Activated T-cell treated with anti-CD3 and anti-CD28 coated beads, Interleukin-2, amount 50 U/mL, for 72 hours (primary cell): ENCODE results near the gene ADAR. TPM values are rescaled to one million over a fixed set of nuclear protein-coding genes. Genes with fewer than 3 reads are reported as not detected.
A peak's percentile ranks its signal among the peaks of the same experiment; 100 is the strongest.

Experiments used
- ATAC-seq, 2 donors: fragments of 150-1000 bp; cut with Tn5 transposase; replicated peaks in 1 of 2; 2 replicates each; pipeline ENCODE4 v1.10.0; 2021; ENCODE audit warnings: moderate library complexity in 2 of 2, mild to moderate bottlenecking in 1 of 2
- DNase-seq, 2 donors: peaks; one replicate each; pipeline ENCODE4 v3.0.0; 2021 to 2022; ENCODE audit warnings: mixed read lengths in 1 of 2
- H3K27ac Mint-ChIP-seq: one replicate; pipeline ENCODE4 v1.8.0; 2022; ENCODE audit warnings: mild to moderate bottlenecking, moderate library complexity, mixed read lengths
- H3K27me3 Mint-ChIP-seq: one replicate; pipeline ENCODE4 v1.8.0; 2022; ENCODE audit warnings: low read depth, mixed read lengths
- H3K36me3 Mint-ChIP-seq, 2 donors: one replicate each; pipeline ENCODE4 v1.8.0; 2022; ENCODE audit warnings: mixed read lengths in 2 of 2, mild to moderate bottlenecking in 1 of 2; ENCODE audit not compliant: insufficient read depth in 2 of 2
- H3K4me1 Mint-ChIP-seq: one replicate; pipeline ENCODE4 v1.8.0; 2022; ENCODE audit warnings: low read depth, mixed read lengths
- H3K4me3 Mint-ChIP-seq, 2 donors: one replicate each; pipeline ENCODE4 v1.8.0; 2022; ENCODE audit warnings: mild to moderate bottlenecking in 2 of 2, mixed read lengths in 2 of 2, moderate library complexity in 2 of 2
- H3K9me3 Mint-ChIP-seq, 2 donors: one replicate each; pipeline ENCODE4 v1.8.0; 2022; ENCODE audit warnings: mixed read lengths in 2 of 2
- total RNA-seq, 2 donors: library from RNA; stranded (reverse); gene quantifications; one replicate each; pipeline ENCODE4 v1.2.3, GENCODE V29; 2022

ADAR gene
- total RNA-seq, 2 donors from 2014 or later, result 257 to 305 TPM

GRCh38 chr1:154589780-154590179 lies 18.2 kb downstream of the ADAR start:
- Mint-ChIP-seq H3K4me3 (no peak overlapping the region), H3K4me1 (peaks cover 4% of the 10 kb centered on the region), H3K9me3 (no peaks in the 10 kb centered on the region), H3K27me3 (no peaks in the 10 kb centered on the region), H3K27ac (no peak overlapping the region), H3K36me3 (peaks cover 26 to 62% of the 10 kb centered on the region in 2 donors)
- DNase-seq, result no peak
- peak in 1 of 2 donors; percentile 36 for ATAC-seq

GRCh38 chr1:154586641-154587040 lies 21.3 kb downstream of the ADAR start:
- H3K4me3 Mint-ChIP-seq, result no peak overlapping the region
- no peak overlapping the region for H3K27ac Mint-ChIP-seq
- H3K27me3 Mint-ChIP-seq, result no peaks in the 10 kb centered on the region
- peaks cover 20 to 56% of the 10 kb centered on the region in 2 donors for H3K36me3 Mint-ChIP-seq
- DNase-seq (no peak), ATAC-seq (no peak)
- H3K4me1 Mint-ChIP-seq, result peaks cover 4% of the 10 kb centered on the region
- H3K9me3 Mint-ChIP-seq, result no peaks in the 10 kb centered on the region

GRCh38 chr1:154586231-154586630 lies 21.8 kb downstream of the ADAR start:
- Mint-ChIP-seq H3K27ac (no peak overlapping the region), H3K4me3 (no peak overlapping the region), H3K27me3 (no peaks in the 10 kb centered on the region), H3K4me1 (peaks cover 2% of the 10 kb centered on the region), H3K9me3 (no peaks in the 10 kb centered on the region), H3K36me3 (peaks cover 20 to 56% of the 10 kb centered on the region in 2 donors)
- DNase-seq (no peak), ATAC-seq (no peak)

- peak overlapping the region; percentile 18 for H3K27ac Mint-ChIP-seq
- no peak for ATAC-seq
- no peak overlapping the region for H3K4me3 Mint-ChIP-seq
Observed at GRCh38 chr1:154584267-154584994, 23.6 kb downstream of the ADAR start.

GRCh38 chr1:154583773-154584172 lies 24.2 kb downstream of the ADAR start:
- ATAC-seq, result no peak
- Mint-ChIP-seq H3K27ac (peak overlapping the region; percentile 55), H3K36me3 (peaks cover 17 to 48% of the 10 kb centered on the region in 2 donors), H3K9me3 (no peaks in the 10 kb centered on the region), H3K4me3 (no peak overlapping the region), H3K27me3 (no peaks in the 10 kb centered on the region), H3K4me1 (no peaks in the 10 kb centered on the region)
- no peak for DNase-seq

More at GRCh38 chr1:154584267-154584994, 23.6 kb downstream of the ADAR start:
- Mint-ChIP-seq H3K27me3 (no peaks in the 10 kb centered on the region), H3K4me1 (no peaks in the 10 kb centered on the region), H3K9me3 (no peaks in the 10 kb centered on the region), H3K36me3 (peaks cover 19 to 50% of the 10 kb centered on the region in 2 donors)
- no peak for DNase-seq

- DNase-seq, result no peak
- Mint-ChIP-seq H3K9me3 (no peaks in the 10 kb centered on the region), H3K4me1 (no peaks in the 10 kb centered on the region), H3K27ac (no peak overlapping the region), H3K27me3 (no peaks in the 10 kb centered on the region), H3K4me3 (no peak overlapping the region), H3K36me3 (peaks cover 19 to 47% of the 10 kb centered on the region in 2 donors)
- ATAC-seq, result no peak
Observed at GRCh38 chr1:154582885-154583284, 25.1 kb downstream of the ADAR start.

- Mint-ChIP-seq H3K27ac (no peak overlapping the region), H3K27me3 (no peaks in the 10 kb centered on the region), H3K4me3 (no peak overlapping the region), H3K36me3 (peaks cover 18 to 38% of the 10 kb centered on the region in 2 donors), H3K4me1 (no peaks in the 10 kb centered on the region), H3K9me3 (no peaks in the 10 kb centered on the region)
- no peak for DNase-seq
- ATAC-seq, result no peak
Observed at GRCh38 chr1:154581766-154582165, 26.2 kb downstream of the ADAR start.

- Mint-ChIP-seq H3K27me3 (no peaks in the 10 kb centered on the region), H3K4me1 (no peaks in the 10 kb centered on the region), H3K4me3 (no peak overlapping the region), H3K9me3 (no peaks in the 10 kb centered on the region), H3K27ac (no peak overlapping the region), H3K36me3 (peaks cover 9 to 20% of the 10 kb centered on the region in 2 donors)
- no peak for DNase-seq
- no peak for ATAC-seq
Observed at GRCh38 chr1:154579374-154579773, 28.6 kb downstream of the ADAR start.

- Mint-ChIP-seq H3K4me1 (no peaks in the 10 kb centered on the region), H3K4me3 (no peak overlapping the region), H3K27ac (no peak overlapping the region), H3K36me3 (peaks cover 5 to 12% of the 10 kb centered on the region in 2 donors), H3K27me3 (no peaks in the 10 kb centered on the region), H3K9me3 (no peaks in the 10 kb centered on the region)
- ATAC-seq, result peak in 1 of 2 donors; percentile 3
- no peak for DNase-seq
Observed at GRCh38 chr1:154578058-154578418, 29.9 kb downstream of the ADAR start.

GRCh38 chr1:154577346-154578057 lies 30.5 kb downstream of the ADAR start:
- Mint-ChIP-seq H3K27me3 (no peaks in the 10 kb centered on the region), H3K4me3 (no peak overlapping the region), H3K27ac (no peak overlapping the region), H3K4me1 (no peaks in the 10 kb centered on the region), H3K36me3 (peaks cover 5 to 10% of the 10 kb centered on the region in 2 donors), H3K9me3 (no peaks in the 10 kb centered on the region)
- ATAC-seq, result no peak
- DNase-seq, result no peak

- H3K4me1 Mint-ChIP-seq, result no peaks in the 10 kb centered on the region
- ATAC-seq (peak in 1 of 2 donors; percentile 3), DNase-seq (no peak)
- H3K9me3 Mint-ChIP-seq, result no peaks in the 10 kb centered on the region
- H3K4me3 Mint-ChIP-seq, result no peak overlapping the region
- no peak overlapping the region for H3K27ac Mint-ChIP-seq
- H3K36me3 Mint-ChIP-seq, result peaks cover 5 to 7% of the 10 kb centered on the region in 2 donors
- peaks cover 7% of the 10 kb centered on the region for H3K27me3 Mint-ChIP-seq
Observed at GRCh38 chr1:154575951-154576566, 31.9 kb downstream of the ADAR start.

- Mint-ChIP-seq H3K27ac (no peak overlapping the region), H3K36me3 (peaks cover 3 to 5% of the 10 kb centered on the region in 2 donors), H3K4me3 (no peak overlapping the region)
Observed at GRCh38 chr1:154575147-154575927, 32.6 kb downstream of the ADAR start.

GRCh38 chr1:154574716-154575115 lies 33.3 kb downstream of the ADAR start:
- no peak overlapping the region for H3K27ac Mint-ChIP-seq
- peak in 1 of 2 donors; percentile 7 for ATAC-seq
- DNase-seq, result no peak

More at GRCh38 chr1:154575147-154575927, 32.6 kb downstream of the ADAR start:
- Mint-ChIP-seq H3K4me1 (no peaks in the 10 kb centered on the region), H3K27me3 (peaks cover 9% of the 10 kb centered on the region), H3K9me3 (no peaks in the 10 kb centered on the region)
- no peak for ATAC-seq
- no peak for DNase-seq

More at GRCh38 chr1:154574716-154575115, 33.3 kb downstream of the ADAR start:
- Mint-ChIP-seq H3K36me3 (peaks cover 3 to 5% of the 10 kb centered on the region in 2 donors), H3K27me3 (peaks cover 9% of the 10 kb centered on the region), H3K4me1 (no peaks in the 10 kb centered on the region), H3K9me3 (no peaks in the 10 kb centered on the region), H3K4me3 (no peak overlapping the region)
